Trophoblast cell (in vitro differentiated cells and primary cell): ENCODE results near the gene AIM2.
A peak's percentile ranks its signal among the peaks of the same experiment; 100 is the strongest.

Experiments
- DNase-seq, 2 donors: peaks; one replicate each; pipeline ENCODE4 v3.0.0-alpha.2; 2016
- H2AFZ ChIP-seq: 2 replicates; pipeline ENCODE4 v1.6.1; 2013; ENCODE audit warnings: low read length, moderate library complexity, mild to moderate bottlenecking; ENCODE audit not compliant: insufficient read depth, poor library complexity
- H2AK5ac ChIP-seq: 2 replicates; pipeline ENCODE4 v1.6.1; 2013; ENCODE audit warnings: mild to moderate bottlenecking, low read length
- H2BK120ac ChIP-seq: 2 replicates; pipeline ENCODE4 v1.6.1; 2013; ENCODE audit warnings: low read length, mild to moderate bottlenecking, moderate library complexity; ENCODE audit not compliant: insufficient read depth, poor library complexity
- H2BK12ac ChIP-seq: 2 replicates; pipeline ENCODE4 v1.6.1; 2013; ENCODE audit warnings: mild to moderate bottlenecking, low read length, moderate library complexity
- H2BK5ac ChIP-seq: 2 replicates; pipeline ENCODE4 v1.6.1; 2013; ENCODE audit warnings: low read length, low read depth, moderate library complexity, mild to moderate bottlenecking; ENCODE audit not compliant: poor library complexity
- H3K14ac ChIP-seq: 2 replicates; pipeline ENCODE4 v1.6.1; 2013; ENCODE audit warnings: mild to moderate bottlenecking, low read length
- H3K18ac ChIP-seq: 2 replicates; pipeline ENCODE4 v1.6.1; 2013; ENCODE audit warnings: mild to moderate bottlenecking, low read length
- H3K23ac ChIP-seq: 2 replicates; pipeline ENCODE4 v1.6.1; 2013; ENCODE audit warnings: low read length
- H3K27ac ChIP-seq: 2 replicates; pipeline ENCODE4 v1.5.1; 2013; ENCODE audit warnings: low read depth, mild to moderate bottlenecking, inconsistent platforms, low read length, moderate library complexity
- H3K27me3 ChIP-seq: 2 replicates; pipeline ENCODE4 v1.6.1; 2013; ENCODE audit warnings: inconsistent platforms, mild to moderate bottlenecking, low read length, moderate library complexity; ENCODE audit not compliant: insufficient read depth
- H3K36me3 ChIP-seq, 2 experiments: 1 replicate in 1 of 2; 2 replicates in 1 of 2; pipeline ENCODE4 v1.6.1; 2013; ENCODE audit warnings: low read length in 2 of 2, mild to moderate bottlenecking in 2 of 2, moderate library complexity in 1 of 2; ENCODE audit not compliant: insufficient read depth in 2 of 2, control insufficient read depth in 1 of 2
- H3K4ac ChIP-seq: 2 replicates; pipeline ENCODE4 v1.6.1; 2013; ENCODE audit warnings: low read depth, mild to moderate bottlenecking, low read length, moderate library complexity
- H3K4me1 ChIP-seq, 2 experiments: 1 replicate in 1 of 2; 2 replicates in 1 of 2; pipeline ENCODE4 v1.6.1; 2013; ENCODE audit warnings: low read length in 2 of 2, mild to moderate bottlenecking in 2 of 2, moderate library complexity in 1 of 2; ENCODE audit not compliant: insufficient read depth in 2 of 2, control insufficient read depth in 1 of 2
- H3K4me2 ChIP-seq: 2 replicates; pipeline ENCODE4 v1.6.1; 2013; ENCODE audit warnings: inconsistent platforms, mild to moderate bottlenecking, low read length, moderate library complexity
- H3K4me3 ChIP-seq: 2 replicates; pipeline ENCODE4 v1.5.1; 2013; ENCODE audit warnings: mild to moderate bottlenecking, low read depth, low read length, inconsistent platforms
- H3K79me1 ChIP-seq: one replicate; pipeline ENCODE4 v1.6.1; 2013; ENCODE audit warnings: low read length
- H3K79me2 ChIP-seq: 2 replicates; pipeline ENCODE4 v1.6.1; 2013; ENCODE audit warnings: low read length, mild to moderate bottlenecking; ENCODE audit not compliant: control insufficient read depth, insufficient read depth, poor library complexity
- H3K9ac ChIP-seq: 2 replicates; pipeline ENCODE4 v1.6.1; 2013; ENCODE audit warnings: mild to moderate bottlenecking, low read length
- H3K9me3 ChIP-seq: 2 replicates; pipeline ENCODE4 v1.6.1; 2013; ENCODE audit warnings: low read depth, mild to moderate bottlenecking, control low read depth, inconsistent platforms, low read length; ENCODE audit not compliant: insufficient read depth
- H4K12ac ChIP-seq: 2 replicates; pipeline ENCODE4 v1.6.1; 2013; ENCODE audit warnings: low read depth, mild to moderate bottlenecking, low read length, moderate library complexity
- H4K8ac ChIP-seq: 2 replicates; pipeline ENCODE4 v1.6.1; 2013; ENCODE audit warnings: low read depth, mild to moderate bottlenecking, low read length, moderate library complexity
- H4K91ac ChIP-seq: one replicate; pipeline ENCODE4 v1.6.1; 2013; ENCODE audit warnings: low read depth, mild to moderate bottlenecking, low read length, moderate library complexity
- WGBS: extraction: QIAGEN DNeasy Blood & Tissue Kit; methylation state at CpG from one replicate; pipeline ENCODE4 v1.1.7; 2013; ENCODE audit warnings: missing lambda C conversion rate; ENCODE audit not compliant: insufficient read length, insufficient coverage; ENCODE audit errors: extremely low coverage; 5-methylcytosine and 5-hydroxymethylcytosine counted together

The AIM2 gene

GRCh38 chr1:159015440-159015909 lies 61.1 kb downstream of the AIM2 start:
- H2BK120ac ChIP-seq, result no peak overlapping the region
- H3K9me3 ChIP-seq, result no peaks in the 10 kb centered on the region
- H4K8ac ChIP-seq, result no peak overlapping the region
- H2AFZ ChIP-seq, result no peak overlapping the region
- no peaks in the 10 kb centered on the region for H3K79me1 ChIP-seq
- H3K4me1 ChIP-seq, result no peaks in the 10 kb centered on the region
- no peak overlapping the region for H3K23ac ChIP-seq
- H3K36me3 ChIP-seq, result no peaks in the 10 kb centered on the region
- H3K9ac ChIP-seq, result no peak overlapping the region
- no peak overlapping the region for H3K4me2 ChIP-seq
- H3K4ac ChIP-seq, result no peak overlapping the region
- H3K79me2 ChIP-seq, result no peaks in the 10 kb centered on the region
- H2BK12ac ChIP-seq, result no peak overlapping the region
- no peak overlapping the region for H3K18ac ChIP-seq
- H3K4me3 ChIP-seq, result no peak overlapping the region
- no peak overlapping the region for H3K27ac ChIP-seq
- no CpG with 5 or more reads among the region's 4 CpGs for WGBS
- no peak overlapping the region for H3K14ac ChIP-seq
- no peak overlapping the region for H2AK5ac ChIP-seq
- H4K91ac ChIP-seq, result no peak overlapping the region
- no peak overlapping the region for H2BK5ac ChIP-seq
- peak; percentile 38 to 47 for DNase-seq
- no peaks in the 10 kb centered on the region for H3K27me3 ChIP-seq
- H4K12ac ChIP-seq, result no peak overlapping the region

GRCh38 chr1:159014851-159015250 lies 61.7 kb downstream of the AIM2 start:
- Histone ChIP-seq H3K14ac (no peak overlapping the region), H3K4me1 (no peaks in the 10 kb centered on the region), H2BK5ac (no peak overlapping the region), H2BK120ac (no peak overlapping the region), H3K79me2 (no peaks in the 10 kb centered on the region), H3K4me3 (no peak overlapping the region), H3K4ac (no peak overlapping the region), H2AFZ (no peak overlapping the region), H4K8ac (no peak overlapping the region), H2AK5ac (no peak overlapping the region), H3K18ac (no peak overlapping the region), H4K12ac (no peak overlapping the region), H3K9ac (no peak overlapping the region), H2BK12ac (no peak overlapping the region), H3K79me1 (no peaks in the 10 kb centered on the region), H3K36me3 (no peaks in the 10 kb centered on the region), H3K4me2 (no peak overlapping the region), H3K9me3 (no peaks in the 10 kb centered on the region), H3K27ac (no peak overlapping the region), H4K91ac (no peak overlapping the region), H3K27me3 (no peaks in the 10 kb centered on the region), H3K23ac (no peak overlapping the region)
- no CpG with 5 or more reads among the region's 3 CpGs for WGBS
- DNase-seq, result no peak

GRCh38 chr1:159014003-159014571 lies 62.5 kb downstream of the AIM2 start:
- Histone ChIP-seq H3K79me1 (no peaks in the 10 kb centered on the region), H3K27me3 (no peaks in the 10 kb centered on the region), H3K18ac (no peak overlapping the region), H3K9ac (no peak overlapping the region), H3K9me3 (no peaks in the 10 kb centered on the region), H3K4me1 (no peaks in the 10 kb centered on the region), H3K79me2 (no peaks in the 10 kb centered on the region), H3K14ac (no peak overlapping the region), H2BK120ac (no peak overlapping the region), H2AK5ac (no peak overlapping the region), H4K8ac (no peak overlapping the region), H3K4me2 (no peak overlapping the region), H3K4me3 (no peak overlapping the region), H3K27ac (no peak overlapping the region), H3K4ac (no peak overlapping the region), H2AFZ (no peak overlapping the region), H4K12ac (no peak overlapping the region), H4K91ac (no peak overlapping the region), H3K36me3 (no peaks in the 10 kb centered on the region), H3K23ac (no peak overlapping the region), H2BK5ac (no peak overlapping the region), H2BK12ac (no peak overlapping the region)
- no CpG with 5 or more reads among the region's 3 CpGs for WGBS
- no peak for DNase-seq

- H3K27ac ChIP-seq, result no peak overlapping the region
- no CpG with 5 or more reads among the region's 6 CpGs for WGBS
- H3K4ac ChIP-seq, result no peak overlapping the region
- no peaks in the 10 kb centered on the region for H3K27me3 ChIP-seq
- H3K14ac ChIP-seq, result no peak overlapping the region
- H4K8ac ChIP-seq, result no peak overlapping the region
- no peak overlapping the region for H4K91ac ChIP-seq
- no peak overlapping the region for H2BK5ac ChIP-seq
- H3K23ac ChIP-seq, result no peak overlapping the region
- no peak overlapping the region for H3K9ac ChIP-seq
- no peaks in the 10 kb centered on the region for H3K79me1 ChIP-seq
- no peak overlapping the region for H3K4me3 ChIP-seq
- no peaks in the 10 kb centered on the region for H3K79me2 ChIP-seq
- H3K18ac ChIP-seq, result no peak overlapping the region
- H3K4me1 ChIP-seq, result no peaks in the 10 kb centered on the region
- H3K9me3 ChIP-seq, result no peaks in the 10 kb centered on the region
- no peak overlapping the region for H4K12ac ChIP-seq
- no peak overlapping the region for H3K4me2 ChIP-seq
- H2AK5ac ChIP-seq, result no peak overlapping the region
- H2BK120ac ChIP-seq, result no peak overlapping the region
- H2AFZ ChIP-seq, result no peak overlapping the region
- peak in 1 of 2 donors; percentile 2 for DNase-seq
- H3K36me3 ChIP-seq, result no peaks in the 10 kb centered on the region
- H2BK12ac ChIP-seq, result no peak overlapping the region
Measured at GRCh38 chr1:159012495-159012894, 64.1 kb downstream of the AIM2 start.
